Measurements from ENCODE around the gene ACTN1.

ACTN1 gene

DNA sequence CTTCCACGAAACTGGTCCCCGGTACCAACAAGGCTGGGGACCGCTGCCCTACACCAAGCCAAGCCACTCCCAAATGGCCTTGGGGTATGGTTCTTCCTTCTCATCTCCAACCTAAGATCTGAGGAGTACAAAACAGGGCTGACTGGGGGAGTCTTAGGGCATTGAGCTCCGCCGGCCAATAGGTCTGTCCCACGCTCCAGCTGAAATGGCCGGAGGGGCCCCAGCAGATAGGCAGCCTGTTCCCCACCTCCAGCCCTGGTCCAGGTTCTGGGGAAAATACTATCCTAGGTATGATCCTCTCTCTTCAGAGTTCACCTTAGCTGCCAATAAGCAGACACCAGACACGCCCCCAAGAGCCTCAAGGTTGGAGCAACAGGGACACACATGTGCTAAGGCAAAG lies 90.2 kb downstream of the ACTN1 start:
- DNase-seq (ENCODE audit: low spot score) = no peak

DNA sequence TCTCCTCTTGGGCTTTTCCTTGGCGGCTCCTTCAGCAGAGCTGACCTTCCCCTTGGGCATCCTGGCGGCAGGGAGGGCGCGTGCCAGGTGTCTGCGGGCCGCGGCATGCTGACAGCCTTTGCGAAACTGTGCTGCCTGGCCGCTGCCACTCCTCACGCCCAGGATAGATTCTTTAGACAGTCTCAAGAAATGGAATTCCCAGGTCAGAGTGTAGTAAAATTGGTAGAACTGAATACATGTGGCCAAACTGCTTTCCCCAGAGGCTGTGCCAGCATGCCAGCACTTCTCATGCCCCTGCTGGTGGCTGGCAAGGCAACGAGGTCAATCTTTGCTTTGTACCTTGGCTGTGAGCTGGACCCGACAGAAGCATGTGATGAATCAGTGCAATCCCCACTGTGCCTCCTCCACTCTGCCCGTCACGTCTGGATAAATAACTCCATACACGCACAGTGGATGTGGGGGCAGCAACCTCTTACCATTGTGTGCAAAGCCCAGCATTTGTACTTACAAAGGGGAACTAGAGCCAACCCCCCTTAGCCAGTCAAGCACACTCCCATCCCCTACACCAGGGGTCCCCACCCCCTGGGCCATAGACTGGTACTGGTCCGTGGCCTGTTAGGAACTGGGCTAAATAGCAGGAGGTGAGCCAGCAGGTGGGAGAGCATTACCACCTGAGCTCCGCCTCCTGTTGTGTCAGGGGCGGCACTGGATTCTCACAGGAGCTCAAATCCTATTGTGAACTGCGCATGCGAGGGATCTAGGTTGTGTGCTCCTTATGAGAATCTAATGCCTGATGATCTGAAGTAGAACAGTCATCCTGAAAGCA lies 90.9 kb downstream of the ACTN1 start:
- DNase-seq (ENCODE audit: low spot score) = no peak

DNA sequence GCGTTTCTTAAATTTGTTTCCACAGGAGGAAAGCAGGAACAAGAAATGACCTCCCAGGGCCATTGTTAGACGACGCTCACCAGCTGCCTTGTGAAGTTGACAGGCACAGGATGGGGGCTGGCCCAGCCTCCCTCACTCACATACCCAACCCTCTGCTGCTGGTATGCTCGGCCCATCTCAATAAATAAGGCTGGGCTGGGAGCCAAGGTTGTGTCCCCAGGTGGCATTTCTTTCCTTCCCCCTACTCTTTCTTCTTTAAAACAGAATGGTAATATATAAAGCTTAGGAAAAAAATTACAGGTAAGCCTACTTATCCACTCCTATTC lies 93.0 kb downstream of the ACTN1 start:
- no peak for DNase-seq (ENCODE audit: low spot score)

- no peak for DNase-seq (ENCODE audit: low spot score)
Observed at GRCh38 chr14:68885226-68886108, 93.6 kb downstream of the ACTN1 start.

DNA sequence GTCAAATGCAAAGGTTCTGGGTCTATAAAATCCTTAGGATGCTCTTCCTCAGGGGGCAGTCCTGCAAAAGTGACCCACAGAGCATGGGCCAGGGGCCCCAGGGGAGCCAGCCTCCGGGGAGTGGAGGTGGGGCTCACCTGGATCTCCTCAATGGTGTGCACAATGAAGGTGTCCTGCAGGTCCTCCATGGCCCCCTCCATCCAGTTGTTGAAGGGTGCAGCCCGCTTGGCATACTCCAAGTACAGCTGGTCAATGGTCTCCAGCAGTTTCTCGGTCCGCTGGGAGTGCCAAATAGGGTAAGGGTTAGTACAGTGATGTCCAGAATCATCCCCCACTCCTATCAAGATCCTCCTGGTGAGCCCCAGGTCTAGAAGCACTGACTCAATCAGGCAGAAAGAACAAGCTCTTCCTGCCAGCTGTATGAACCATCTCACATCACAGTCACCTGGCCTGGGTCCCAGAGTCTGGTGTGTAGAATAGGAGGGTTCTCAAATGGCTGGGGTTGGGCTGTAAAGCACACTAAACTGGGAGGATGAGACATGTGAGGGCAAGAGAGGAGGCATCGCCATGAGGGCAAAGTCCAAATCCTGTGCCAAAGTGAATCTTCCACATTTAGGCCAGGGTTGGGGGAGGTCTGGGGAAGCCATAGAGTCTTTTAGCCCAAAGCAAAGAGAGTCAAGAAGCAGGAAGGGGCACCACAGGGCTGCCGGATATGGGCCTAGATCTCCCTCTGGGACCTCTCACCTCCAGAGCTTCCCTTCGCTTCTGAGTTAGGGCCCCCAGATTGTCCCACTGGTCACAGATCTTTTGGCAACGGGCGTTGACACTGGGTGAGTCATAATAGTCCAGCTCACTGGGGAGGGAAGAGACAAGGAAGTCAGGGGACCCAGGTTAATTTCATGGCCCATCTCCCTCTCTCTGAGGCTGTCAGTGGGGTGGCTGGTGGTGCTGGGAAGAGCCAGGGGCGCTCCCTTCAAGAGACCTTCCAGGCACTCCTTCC lies 94.8 kb downstream of the ACTN1 start:
- no peak for DNase-seq (ENCODE audit: low spot score)

DNA sequence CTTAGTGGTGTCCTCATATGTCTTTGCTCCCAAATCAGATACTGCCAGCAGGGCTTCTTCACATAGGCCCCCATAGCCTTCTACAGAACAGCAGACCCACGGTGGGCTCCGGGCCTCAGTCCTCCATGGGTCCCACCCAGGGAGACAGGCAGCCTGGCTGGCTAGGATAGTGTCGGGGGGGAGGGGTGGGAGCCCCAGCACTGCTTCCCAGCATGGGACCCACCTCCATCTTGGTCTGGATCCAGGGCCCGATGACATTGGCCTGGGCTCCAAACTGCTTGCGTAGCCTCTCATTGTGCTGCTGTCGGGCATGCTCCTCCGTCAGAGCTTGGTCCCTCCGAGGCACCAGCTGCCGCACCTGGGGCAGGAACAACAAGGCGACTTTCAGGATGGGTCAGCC lies 96.9 kb downstream of the ACTN1 start:
- DNase-seq (ENCODE audit: low spot score) = no peak

- no peak for DNase-seq (ENCODE audit: low spot score)
Observed at GRCh38 chr14:68881396-68881795, 97.7 kb downstream of the ACTN1 start.

GRCh38 chr14:68880581-68881105 lies 98.5 kb downstream of the ACTN1 start:
- no peak for DNase-seq (ENCODE audit: low spot score)

DNA sequence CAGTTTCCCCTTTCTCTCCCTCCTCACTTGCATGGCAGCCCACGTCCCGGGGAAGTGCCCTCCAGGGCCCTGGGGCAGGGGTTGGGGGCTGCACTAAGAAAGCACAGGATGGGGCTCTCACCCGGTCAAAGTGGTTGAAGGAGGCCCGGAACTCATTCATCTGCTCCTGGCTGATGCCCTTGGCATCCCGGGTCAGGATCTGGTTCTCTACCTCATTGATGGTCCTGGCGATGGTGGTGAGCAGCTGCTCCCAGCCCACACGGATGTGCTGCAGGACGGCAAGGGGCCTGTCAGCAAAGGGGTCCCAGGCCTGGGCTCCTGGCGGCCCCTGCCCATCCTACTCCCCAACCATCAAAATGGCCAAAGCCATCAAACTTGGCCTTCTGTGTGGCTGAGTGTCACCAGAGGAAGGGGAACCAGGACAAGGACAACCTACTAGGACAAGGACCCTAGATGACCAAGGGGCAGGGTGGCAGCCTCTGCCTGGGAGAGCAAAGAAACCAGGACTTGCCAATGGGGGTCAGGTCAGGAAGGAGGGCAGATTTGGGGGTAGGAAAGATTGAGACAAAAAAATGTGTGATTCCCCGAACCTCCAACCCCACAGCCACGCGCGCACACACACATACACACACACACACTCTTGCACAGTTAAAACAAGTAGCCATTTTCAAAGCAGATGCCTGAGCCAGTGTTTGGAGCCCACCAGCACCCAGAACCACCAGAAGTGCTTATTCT lies 99.1 kb downstream of the ACTN1 start:
- DNase-seq (ENCODE audit: low spot score) = no peak

DNA sequence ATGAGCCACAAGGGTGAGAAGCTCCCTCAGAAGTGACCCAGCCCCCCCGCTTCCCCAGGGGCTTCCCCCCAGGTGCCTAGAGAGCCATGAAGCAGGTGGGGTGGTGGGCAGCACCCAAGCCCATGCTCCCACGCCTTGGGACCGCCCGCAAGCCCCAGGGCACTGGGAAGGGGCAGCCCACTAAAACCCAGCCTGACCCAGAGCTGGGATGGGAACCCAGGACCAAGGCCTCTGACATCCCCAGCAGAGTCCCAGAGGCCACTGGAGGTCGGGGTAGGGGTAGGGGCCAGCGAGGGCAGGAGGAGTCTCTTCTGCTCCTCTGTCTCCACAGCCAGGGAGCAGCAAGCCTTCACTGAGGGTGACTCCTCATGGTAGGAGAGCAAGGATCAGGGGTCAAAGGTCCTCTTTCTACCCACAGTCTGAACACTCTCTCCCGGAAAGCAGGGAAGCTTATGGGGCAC lies 99.8 kb downstream of the ACTN1 start:
- no peak for DNase-seq (ENCODE audit: low spot score)

- no peak for DNase-seq (ENCODE audit: low spot score)
Observed at GRCh38 chr14:68878908-68879307, 100.2 kb downstream of the ACTN1 start.

- no peak for DNase-seq (ENCODE audit: low spot score)
Observed at GRCh38 chr14:68877993-68878575, 101.0 kb downstream of the ACTN1 start.

DNA sequence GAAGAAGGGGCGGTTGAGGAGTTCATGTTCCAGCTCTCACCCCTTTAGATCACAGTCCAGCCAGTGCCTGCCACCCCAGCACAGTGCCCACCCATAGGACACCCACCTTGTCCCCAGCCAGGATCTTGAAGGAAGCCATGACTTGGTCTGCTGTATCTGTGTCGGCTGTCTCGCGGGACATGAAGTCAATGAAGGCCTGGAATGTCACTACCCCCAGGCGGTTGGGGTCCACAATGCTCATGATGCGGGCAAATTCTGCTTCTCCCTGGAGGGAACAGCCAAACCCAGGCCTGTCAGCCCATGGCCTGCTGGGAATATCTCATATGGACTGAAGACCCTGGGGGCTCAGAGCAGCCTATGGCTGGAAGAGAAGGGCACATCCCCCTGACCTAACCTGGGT lies 102.1 kb downstream of the ACTN1 start:
- no peak for DNase-seq (ENCODE audit: low spot score)

GRCh38 chr14:68874746-68875155 lies 104.4 kb downstream of the ACTN1 start:
- no peak for DNase-seq (ENCODE audit: low spot score)

DNA sequence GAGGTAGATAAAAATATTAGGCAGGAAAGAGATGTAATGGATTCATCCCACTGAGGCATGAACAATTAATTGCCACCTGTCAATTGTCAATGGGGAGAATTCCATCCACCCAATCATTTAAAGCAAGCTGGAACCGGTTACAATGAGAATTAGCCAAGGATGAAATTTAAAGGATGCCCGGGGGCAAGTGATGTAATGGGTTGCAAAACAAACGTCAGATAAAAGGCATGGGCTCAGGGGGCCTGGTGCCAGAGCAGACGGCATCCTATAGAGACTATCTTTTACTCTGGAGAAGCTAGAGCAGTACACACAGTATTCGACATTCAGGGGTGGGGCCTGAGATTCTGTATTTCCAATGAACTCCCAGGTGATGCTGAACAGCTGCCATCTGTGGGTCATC lies 105.7 kb downstream of the ACTN1 start:
- DNase-seq (ENCODE audit: low spot score) = no peak

DNA sequence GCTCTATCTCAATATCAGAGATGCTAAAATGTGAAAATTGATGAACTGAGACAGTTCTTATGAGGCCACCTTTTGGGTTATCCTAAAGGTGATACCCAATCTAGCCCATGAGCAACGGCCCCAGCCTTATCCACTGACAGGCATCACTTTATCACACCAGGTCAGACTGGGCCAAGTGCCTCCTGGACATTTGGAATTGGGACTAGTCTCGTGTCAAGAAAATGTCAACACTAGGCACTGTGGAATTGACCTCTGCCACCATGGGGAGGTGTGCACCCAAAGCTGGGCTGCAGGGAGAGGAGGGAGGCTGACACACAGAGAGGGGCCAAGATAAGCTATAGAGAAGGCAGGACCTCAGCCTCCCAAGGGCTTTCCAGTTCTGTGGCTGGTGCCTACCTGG lies 107.7 kb downstream of the ACTN1 start:
- no peak for DNase-seq (ENCODE audit: low spot score)

DNA sequence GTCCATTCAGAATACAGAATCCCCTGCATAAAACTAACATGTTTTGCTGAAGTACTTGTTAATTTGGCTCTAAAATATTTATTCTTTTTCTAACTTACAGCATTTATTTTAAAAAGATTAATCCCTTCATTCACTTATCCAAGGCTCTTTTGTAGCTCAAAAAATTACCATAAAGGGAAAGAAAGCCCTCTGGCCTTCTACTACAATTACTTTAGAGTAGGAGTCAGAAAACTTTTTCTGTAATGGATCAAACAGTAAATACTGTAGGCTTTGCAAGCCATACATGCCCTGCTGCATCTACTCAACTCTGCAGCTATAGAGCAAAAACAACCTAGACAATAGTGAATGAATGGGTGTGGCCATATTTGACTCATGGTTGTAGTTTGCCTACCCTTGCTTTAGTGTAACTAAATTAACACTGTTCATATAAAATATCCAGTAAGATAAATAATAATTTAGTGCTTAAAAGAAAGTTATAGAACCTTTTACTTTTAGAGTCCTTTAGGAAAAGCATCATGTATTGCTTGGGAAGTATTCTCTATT lies 112.0 kb downstream of the ACTN1 start:
- DNase-seq (ENCODE audit: low spot score) = no peak

- no peak for DNase-seq (ENCODE audit: low spot score)
Observed at GRCh38 chr14:68865542-68865941, 113.6 kb downstream of the ACTN1 start.

DNA sequence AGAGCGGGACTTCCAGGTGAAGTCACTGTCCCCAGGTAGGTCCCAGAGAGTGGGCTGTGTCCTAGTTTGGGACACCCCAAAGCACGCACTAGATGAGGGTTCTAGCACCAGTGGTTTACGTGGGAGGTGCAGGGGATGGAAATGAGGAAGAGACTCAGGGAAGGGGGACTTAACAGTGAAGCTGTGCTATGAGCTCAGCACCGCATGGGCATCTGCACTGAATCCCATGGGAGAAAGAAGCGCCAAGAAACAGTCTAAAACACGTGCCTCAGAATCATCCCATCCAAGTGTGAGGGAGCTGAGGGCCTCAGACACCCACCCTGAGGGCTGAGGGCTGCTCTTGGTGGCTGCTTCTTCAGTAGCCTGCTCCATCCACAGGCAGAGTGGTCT lies 114.7 kb downstream of the ACTN1 start:
- no peak for DNase-seq (ENCODE audit: low spot score)

DNA sequence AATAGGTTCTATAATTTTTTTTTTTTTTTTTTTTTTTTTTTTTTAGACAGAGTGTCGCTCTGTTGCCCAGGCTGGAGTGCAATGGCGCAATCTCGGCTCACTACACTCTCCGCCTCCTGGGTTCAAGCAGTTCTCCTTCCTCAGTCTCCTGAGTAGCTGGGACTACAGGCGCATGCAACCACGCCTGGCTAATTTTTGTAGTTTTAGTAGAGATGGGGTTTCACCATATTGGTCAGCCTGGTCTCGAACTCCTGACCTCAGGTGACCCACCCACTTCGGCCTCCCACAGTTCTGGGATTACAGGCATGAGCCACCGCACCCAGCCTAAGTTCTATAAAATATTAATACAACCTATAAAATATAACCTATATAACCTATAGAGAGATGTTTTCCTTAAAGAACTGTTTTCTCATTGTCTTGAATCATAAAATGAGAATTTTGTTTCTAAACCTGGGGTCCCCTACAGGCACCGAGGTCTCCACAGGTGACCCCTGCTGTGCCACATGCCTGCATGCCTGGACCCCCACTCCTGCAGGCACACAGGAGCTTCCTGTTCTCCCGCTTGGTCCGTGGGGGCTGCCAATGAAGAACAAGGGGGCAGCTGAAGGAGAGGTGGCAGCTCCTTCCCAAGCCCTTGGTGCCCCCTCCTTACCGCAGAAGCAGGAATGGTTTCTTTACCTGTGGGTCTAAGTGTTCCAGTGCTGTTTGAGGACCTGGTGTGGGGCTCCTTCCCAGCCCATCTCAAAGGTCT lies 115.3 kb downstream of the ACTN1 start:
- no peak for DNase-seq (ENCODE audit: low spot score)

All from CD4-positive, alpha-beta T cell treated with Interleukin-15 for 4 hours (primary cell).